K562 (cell line): ENCODE data around the gene FCAMR. TPM values are rescaled to one million over a fixed set of nuclear protein-coding genes. Genes with fewer than 3 reads are reported as not detected.
A peak's percentile ranks its signal among the peaks of the same experiment; 100 is the strongest.

Source experiments
- ATAC-seq: fragments of 200-7000 bp; cut with Tn5 transposase; 3 replicates; pipeline ENCODE4 v1.9.1; 2020; ENCODE audit warnings: moderate library complexity
- BruUV-seq: library from RNA; stranded (reverse); fragments of 400-500 nt; replicated peaks from 2 replicates; lab custom pipeline; 2021; lab: Mats Ljungman, UMichigan
- CTCF ChIA-PET: fragments of 300-600 bp; formaldehyde crosslinking; extraction: SDS; loops from one replicate; lab custom pipeline; 2021; ENCODE audit warnings: low intra/inter-chr PET ratio; lab: Yijun Ruan, JAX
- POLR2A ChIA-PET: fragments of 300-600, 350-650 bp; sonication (Branson Sonifier 250); formaldehyde crosslinking; extraction: SDS; loops from one replicate; lab custom pipeline; 2021; ENCODE audit warnings: antibody characterized with exemption, inconsistent platforms; lab: Yijun Ruan, JAX
- DNase-seq, 4 experiments: peaks; one replicate each; pipeline versions ENCODE4 v3.0.0 to v3.0.0-alpha.2; 2011 to 2018; ENCODE audit warnings: low spot score in 3 of 4, mixed read lengths in 3 of 4; ENCODE audit errors: extremely low read depth in 1 of 4
- FAIRE-seq: peaks from 2 replicates; lab custom pipeline; 2011; peaks lifted over from hg19 to GRCh38; lab: Jason Lieb, UNC
- H2AFZ ChIP-seq: 2 replicates; pipeline ENCODE4 v1.6.0; 2011; ENCODE audit warnings: low read depth, low read length, control low read depth, inconsistent platforms
- H3K27ac ChIP-seq: fragments of 200-600 bp; 3 replicates; pipeline ENCODE4 v1.8.0; 2011; ENCODE audit warnings: low read depth, mild to moderate bottlenecking, control low read depth, inconsistent platforms, low read length, moderate library complexity, mixed read lengths; ENCODE audit errors: extremely low read depth
- H3K27me3 ChIP-seq, 2 experiments: fragments of 300-600 bp in 1 of 2; 2 replicates in 1 of 2; 3 replicates in 1 of 2; pipeline versions ENCODE4 v1.6.0 to v1.8.0; 2011; ENCODE audit warnings: inconsistent platforms in 2 of 2, low read length in 2 of 2, mild to moderate bottlenecking in 1 of 2, mixed read lengths in 1 of 2, moderate library complexity in 1 of 2; ENCODE audit not compliant: control insufficient read depth in 2 of 2, insufficient read depth in 2 of 2
- H3K36me3 ChIP-seq: fragments of 300-600 bp; 3 replicates; pipeline ENCODE4 v1.8.0; 2011; ENCODE audit warnings: mild to moderate bottlenecking, low read length, inconsistent platforms; ENCODE audit not compliant: control insufficient read depth, insufficient read depth
- H3K4me1 ChIP-seq, 2 experiments: fragments of 200-600 bp in 1 of 2; replicated peaks in 1 of 2; 2 replicates in 1 of 2; 3 replicates in 1 of 2; pipeline versions ENCODE4 v1.5.1 to v1.8.0; 2011; ENCODE audit warnings: inconsistent platforms in 2 of 2, low read length in 2 of 2, mild to moderate bottlenecking in 1 of 2, mixed read lengths in 1 of 2, moderate library complexity in 1 of 2; ENCODE audit not compliant: control insufficient read depth in 2 of 2, insufficient read depth in 2 of 2
- H3K4me2 ChIP-seq: 2 replicates; pipeline ENCODE4 v1.6.1; 2011; ENCODE audit warnings: low read length, control low read depth, inconsistent platforms, mixed read lengths; ENCODE audit not compliant: insufficient read depth
- H3K4me3 ChIP-seq: fragments of 200-600 bp; sonication (generic), shearing (Covaris generic); 2 replicates; pipeline ENCODE4 v1.5.1; 2016; ENCODE audit warnings: control low read depth, inconsistent platforms
- H3K79me2 ChIP-seq: fragments of 200-600 bp; 3 replicates; pipeline ENCODE4 v1.8.0; 2011; ENCODE audit warnings: low read length, inconsistent platforms; ENCODE audit not compliant: control insufficient read depth, insufficient read depth
- H3K9ac ChIP-seq, 2 experiments: 2 replicates each; pipeline versions ENCODE4 v1.6.0 to v1.6.1; 2011; ENCODE audit warnings: low read depth in 2 of 2, low read length in 2 of 2, control low read depth in 1 of 2, inconsistent platforms in 1 of 2, mild to moderate bottlenecking in 1 of 2, mixed read lengths in 1 of 2; ENCODE audit not compliant: insufficient read depth in 1 of 2
- H3K9me1 ChIP-seq: one replicate; pipeline ENCODE4 v1.6.0; 2011; ENCODE audit warnings: inconsistent platforms, mild to moderate bottlenecking, low read length, moderate library complexity; ENCODE audit not compliant: control insufficient read depth, insufficient read depth
- H3K9me3 ChIP-seq: replicated peaks from 2 replicates; pipeline ENCODE4 v1.5.1; 2011; ENCODE audit warnings: low read depth, low read length, inconsistent platforms; ENCODE audit not compliant: control insufficient read depth, insufficient read depth
- H4K20me1 ChIP-seq: replicated peaks from 2 replicates; pipeline ENCODE4 v1.6.1; 2011; ENCODE audit warnings: low read length, inconsistent platforms, mixed read lengths; ENCODE audit not compliant: control insufficient read depth, insufficient read depth
- ELK1 ChIP-seq: sonication (generic); formaldehyde crosslinking; IDR thresholded peaks from 2 replicates; pipeline ENCODE4 v1.8.1; 2022; ENCODE audit warnings: missing genetic modification reagents
- FOXA1 ChIP-seq: fragments of 450-650 bp; IDR thresholded peaks from 2 replicates; pipeline ENCODE4 v1.6.1; 2016; ENCODE audit warnings: mild to moderate bottlenecking, borderline replicate concordance
- KLF16 ChIP-seq: IDR thresholded peaks from 2 replicates; pipeline ENCODE4 v1.6.1; 2016; ENCODE audit warnings: antibody characterized with exemption
- MITF ChIP-seq: IDR thresholded peaks from 2 replicates; pipeline ENCODE4 v1.6.1; 2014; ENCODE audit warnings: antibody characterized with exemption
- NR2F6 ChIP-seq: fragments of 450-650 bp; formaldehyde crosslinking; IDR thresholded peaks from 2 replicates; pipeline ENCODE4 v1.4.0; 2020; ENCODE audit warnings: mild to moderate bottlenecking
- PML ChIP-seq: IDR thresholded peaks from 2 replicates; pipeline ENCODE4 v1.6.1; 2012; ENCODE audit warnings: low read length, inconsistent platforms
- PRMT5 ChIP-seq: sonication (generic); formaldehyde crosslinking; IDR thresholded peaks from 2 replicates; pipeline ENCODE4 v1.5.0; 2020; ENCODE audit warnings: missing genetic modification reagents
- RBBP5 ChIP-seq: fragments of 200-600 bp; sonication (generic); IDR thresholded peaks from 2 replicates; pipeline ENCODE4 v1.6.1; 2012; ENCODE audit warnings: borderline replicate concordance, mild to moderate bottlenecking, low read length, control low read depth, inconsistent platforms; ENCODE audit not compliant: insufficient read depth, poor library complexity, severe bottlenecking
- RNF219 ChIP-seq: fragments of 250-450 bp; sonication (Bioruptor Pico); IDR thresholded peaks from 2 replicates; pipeline ENCODE4 v1.5.0; 2022; ENCODE audit warnings: mild to moderate bottlenecking
- TARDBP ChIP-seq: fragments of 450-650 bp; IDR thresholded peaks from 2 replicates; pipeline ENCODE4 v1.6.1; 2016
- ZBTB11 ChIP-seq, 3 experiments: fragments of 200-800 bp in 1 of 3; fragments of 250-450 bp in 1 of 3; fragments of 450-650 bp in 1 of 3; sonication (Bioruptor Pico) in 1 of 3; sonication (Bioruptor generic) in 1 of 3; formaldehyde crosslinking in 1 of 3; IDR thresholded peaks; 2 replicates each; pipeline versions ENCODE4 v1.6.1 to v1.8.0; 2016 to 2022; ENCODE audit warnings: mild to moderate bottlenecking in 2 of 3, missing genetic modification characterization in 2 of 3, missing compliant biosample characterization in 1 of 3, moderate library complexity in 1 of 3
- ZNF431 ChIP-seq: sonication (generic); formaldehyde crosslinking; IDR thresholded peaks from 2 replicates; pipeline ENCODE4 v1.8.0; 2022; ENCODE audit warnings: mild to moderate bottlenecking, missing genetic modification reagents
- ZNF699 ChIP-seq: fragments of 250-450 bp; sonication (Bioruptor Pico); IDR thresholded peaks from 2 replicates; pipeline ENCODE4 v1.8.0; 2021; ENCODE audit warnings: mild to moderate bottlenecking, moderate library complexity; ENCODE audit not compliant: insufficient replicate concordance
- ZSCAN29 ChIP-seq: fragments of 450-650 bp; IDR thresholded peaks from 2 replicates; pipeline ENCODE4 v1.6.1; 2017
- WGBS: fragments of 100-300 bp; shearing (Covaris generic); methylation state at CpG from one replicate; pipeline ENCODE4 v1.1.6; 2016; ENCODE audit warnings: low coverage, mixed read lengths; ENCODE audit not compliant: insufficient coverage; ENCODE audit errors: missing lambda C conversion rate; 5-methylcytosine and 5-hydroxymethylcytosine counted together
- in situ Hi-C: fragments of 300-500 bp; cut with MboI; formaldehyde crosslinking; loops from 4 replicates; pipeline ENCODE4 v1.15.0; 2018; ENCODE audit warnings: inconsistent platforms, mixed read lengths
- intact Hi-C: fragments of 100-400 bp; cut with micrococcal nuclease; formaldehyde crosslinking; loops from 2 replicates; pipeline ENCODE4 v1.14.2; 2022
- polyA plus RNA-seq, 8 experiments: library from polyadenylated mRNA; depleted of rRNA in 4 of 8; stranded (reverse) in 5 of 8; unstranded in 3 of 8; fragments of >200 nt; fragmentation: Nextera tagmentation in 2 of 8; fragmentation: Illumina TruSeq in 1 of 8; extraction: Ambion mirVana in 2 of 8; extraction: Trizol in 1 of 8; gene quantifications; 2 replicates each; pipeline versions ENCODE4 v1.2.1 to v1.2.3, GENCODE V29; 2011 to 2014; ENCODE audit warnings: inconsistent platforms in 1 of 8, missing spikeins in 1 of 8
- total RNA-seq, 7 experiments: library from RNA; depleted of rRNA in 6 of 7; stranded (reverse); fragments of >200 nt in 6 of 7; fragmentation: Illumina TruSeq in 2 of 7; extraction: Trizol in 2 of 7; gene quantifications; 2 replicates each; pipeline versions ENCODE4 v1.2.1 to v1.2.3, GENCODE V29; 2011 to 2021; ENCODE audit warnings: low replicate concordance in 1 of 7

The FCAMR gene
- total and polyA plus RNA-seq, 9 of the 15 experiments (the other 6 are each of a cell fraction or from before 2014, with no cell fraction given) = not detected

- no peak for TF ChIP-seq NR2F6
- no peak for TF ChIP-seq MITF
- no peak for TF ChIP-seq KLF16
- TF ChIP-seq ZNF699 (CRISPR knock-in tag) = no peak
- no peak for TF ChIP-seq PML
- no peak for TF ChIP-seq ELK1 (CRISPR knock-in tag)
- TF ChIP-seq PRMT5 (CRISPR knock-in tag) = no peak
- no peak for TF ChIP-seq TARDBP
Observed at GRCh38 chr1:206987873-206988272, 17.6 kb upstream of the FCAMR start (continued).

GRCh38 chr1:206986885-206987284 lies 16.6 kb upstream of the FCAMR start:
- Histone ChIP-seq H3K9me1 (no peaks in the 10 kb centered on the region), H3K79me2 (no peaks in the 10 kb centered on the region), H3K4me3 (no peak overlapping the region), H3K4me2 (no peak overlapping the region), H3K9me3 (no peaks in the 10 kb centered on the region), H3K27me3 (no peaks in the 10 kb centered on the region), H2AFZ (0 out of 2 replicates have a peak overlapping the region, but pooled peaks have one; percentile 0), H3K36me3 (no peaks in the 10 kb centered on the region), H3K27ac (no peak overlapping the region), H4K20me1 (no peaks in the 10 kb centered on the region), H3K9ac (no peak overlapping the region), H3K4me1 (peaks cover 4 to 9% of the 10 kb centered on the region in 2 experiments; a peak in 4 of 5 replicates)
- no TSS peak for BruUV-seq
- DNase-seq (no peak), ATAC-seq (no peak), FAIRE-seq (no peak)
- ChIA-PET CTCF (no interaction called here), POLR2A (interaction anchor here (0.6 to 1.0 kb wide), 4 partner anchors 8 to 420 kb away, joined by 3 to 4 read pairs (median 3); no protein-coding TSS in a partner anchor)
- WGBS = 22% methylated on average over 3 of the region's 3 CpGs
- in situ Hi-C loops (no loop called here), intact Hi-C loops (loop anchor here (10.0 kb wide), 1 partner anchor 418 kb away; no protein-coding TSS in a partner anchor)
- TF ChIP-seq ZBTB11 (CRISPR knock-in tag; IDR thresholded peaks at IDR 0.05) (no peak), ZSCAN29 (no peak), ZNF431 (CRISPR knock-in tag) (no peak), RBBP5 (no peak), RNF219 (CRISPR knock-in tag) (no peak), FOXA1 (no peak)
